ENCODE measurements around the gene OTUD1.

- TF ChIP-seq KDM1A (IDR thresholded peaks at IDR 0.05; ENCODE audit: borderline replicate concordance) (no peak), YY1 (IDR thresholded peaks at IDR 0.05; ENCODE audit: low read depth, low read length) (no peak), POLR2AphosphoS5 (IDR thresholded peaks at IDR 0.05; ENCODE audit: low read length) (no peak), FOXM1 (IDR thresholded peaks at IDR 0.05; ENCODE audit: low read depth, low read length) (no peak), SIX5 (IDR thresholded peaks at IDR 0.05; ENCODE audit: low read depth, low read length, severe bottlenecking) (no peak)
Observed at GRCh38 chr10:23403278-23403677, 35.6 kb upstream of the OTUD1 start.

Data from GM12878 (cell line).